Measurements from ENCODE around the gene CBFB. TPM values are rescaled to one million over a fixed set of nuclear protein-coding genes. Genes with fewer than 3 reads are reported as not detected.

CBFB gene
- 42.3 TPM for total RNA-seq

GRCh38 chr16:67028696-67029253 lies at the start of gene CBFB:
TSS of gene CBFB (plus strand) at chr16:67029149. CDS start at chr16:67029408, 259 bp downstream.

GRCh38 chr16:66988197-66988788 lies 40.7 kb upstream of the CBFB start, which contains the start of gene CES4A:
TSS of gene CES4A (plus strand) at chr16:66988589. CDS start at chr16:66988773, 184 bp downstream.

GRCh38 chr16:67109407-67110135 lies 80.6 kb downstream of the CBFB start, which contains the start of gene PHAF1:
TSS of gene PHAF1 (plus strand) at chr16:67109941. CDS start at chr16:67110176, 235 bp downstream.

Small RNAs within 50 kb of the gene (small RNA-seq; reads per million reads assigned to genes)
- not detected for gene RN7SL543P (ENCODE audit: low replicate concordance)

Other genes starting within 250 kb of the CBFB start
- gene TERB1, start 227.6 kb upstream of the CBFB start, total RNA-seq: not detected
- 121 TPM for gene NAE1, start 198.2 kb upstream of the CBFB start, total RNA-seq
- not detected for gene CA7, start 184.7 kb upstream of the CBFB start, total RNA-seq
- gene PDP2, start 148.6 kb upstream of the CBFB start, total RNA-seq: 12.5 TPM
- not detected for gene CDH16, start 110.3 kb upstream of the CBFB start, total RNA-seq
- gene RRAD, start 103.6 kb upstream of the CBFB start, total RNA-seq: 0.63 TPM
- gene CIAO2B, start 94.7 kb upstream of the CBFB start, total RNA-seq: 71.1 TPM
- 40.1 TPM for gene CES2, start 93.6 kb upstream of the CBFB start, total RNA-seq
- gene CES3, start 67.9 kb upstream of the CBFB start, total RNA-seq: 2.5 TPM
- gene CES4A, start 40.6 kb upstream of the CBFB start, total RNA-seq: 33.8 TPM
- 36.3 TPM for gene PHAF1, start 80.8 kb downstream of the CBFB start, total RNA-seq
- 0.63 TPM for gene B3GNT9, start 121.8 kb downstream of the CBFB start, total RNA-seq
- 0.31 TPM for gene TRADD, start 130.8 kb downstream of the CBFB start, total RNA-seq
- gene FBXL8, start 130.8 kb downstream of the CBFB start, total RNA-seq: 1.6 TPM
- gene HSF4, start 135.6 kb downstream of the CBFB start, total RNA-seq: 11.3 TPM
- 3.4 TPM for gene NOL3, start 141.4 kb downstream of the CBFB start, total RNA-seq
- gene MATCAP1, start 154.8 kb downstream of the CBFB start, total RNA-seq: 106 TPM
- 0.63 TPM for gene EXOC3L1, start 161.0 kb downstream of the CBFB start, total RNA-seq
- 41.0 TPM for gene E2F4, start 163.0 kb downstream of the CBFB start, total RNA-seq
- 0.94 TPM for gene ELMO3, start 170.0 kb downstream of the CBFB start, total RNA-seq
- gene TMEM208, start 198.0 kb downstream of the CBFB start, total RNA-seq: 27.2 TPM
- 1.9 TPM for gene FHOD1, start 218.3 kb downstream of the CBFB start, total RNA-seq
- 0.94 TPM for gene SLC9A5, start 219.8 kb downstream of the CBFB start, total RNA-seq

All from parietal lobe (tissue), 2 donors.